ENCODE measurements around the gene NUP62. TPM values are rescaled to one million over a fixed set of nuclear protein-coding genes. Genes with fewer than 3 reads are reported as not detected.

Gene NUP62
- total RNA-seq, 1 experiment from 2014 or later, result 54.6 TPM

- Histone ChIP-seq H3K27ac (ENCODE audit: low read length) (peak overlapping the region; percentile 67; the same call in 1 of the 2 replicates), H3K4me3 (ENCODE audit: low read depth in 2 of 2, low read length in 2 of 2) (no peak overlapping the region), H3K27me3 (ENCODE audit: control insufficient read depth, insufficient read depth, low read length) (no peaks in the 10 kb centered on the region), H3K36me3 (ENCODE audit: control insufficient read depth, insufficient read depth, low read length) (no peaks in the 10 kb centered on the region), H3K4me1 (ENCODE audit: control insufficient read depth, insufficient read depth, low read length) (peaks cover 43% of the 10 kb centered on the region), H3K9me3 (ENCODE audit: control insufficient read depth, insufficient read depth, low read depth, low read length) (no peaks in the 10 kb centered on the region)
- peak; percentile 22; the same call in 1 of the 2 replicates for TF ChIP-seq POLR2AphosphoS5 (IDR thresholded peaks at IDR 0.05; ENCODE audit: low read depth, low read length)
- peak; percentile 45; the same call in 1 of the 2 replicates for TF ChIP-seq CTCF (IDR thresholded peaks at IDR 0.05)
- TF ChIP-seq SIN3A (IDR thresholded peaks at IDR 0.05; ENCODE audit: borderline replicate concordance, insufficient read depth, low read depth, low read length), result no peak
- DNase-seq (ENCODE audit: low read depth, low spot score), result no peak
- POLR2A ChIA-PET, result no interaction called here
- intact Hi-C loops (cut with micrococcal nuclease; ENCODE audit: unreplicated experiment) (no loop called here), in situ Hi-C loops (cut with HindIII; ENCODE audit: low pct_unique_long_range_greater_than_20kb, low sequenced_read_pairs) (no loop called here)
- BruUV-seq (replicated peaks), result no TSS peak
- CTCF ChIA-PET, result no interaction called here
- ATAC-seq, result peak; percentile 18
These were observed 72.1 kb downstream of the NUP62 start for GRCh38 chr19:49857061-49857837.

Small RNA genes lying within 50 kb of the gene (microRNA-seq; reads per million reads assigned to microRNA genes)
- 4.1 reads per million, percentile 9 among the genes with 10 or more reads in this experiment for gene MIR4750 (ENCODE audit: unreplicated experiment)

Other genes with a start within 250 kb of the NUP62 start
- 4.7 TPM for gene ADM5, start 239.9 kb downstream of the NUP62 start, total RNA-seq (2021; ENCODE audit: unreplicated experiment)
- 0.23 TPM for gene CPT1C, start 238.4 kb downstream of the NUP62 start, total RNA-seq (2021; ENCODE audit: unreplicated experiment)
- gene TSKS, start 166.2 kb downstream of the NUP62 start, total RNA-seq (2021; ENCODE audit: unreplicated experiment), result not detected
- 72.1 TPM for gene AP2A1, start 162.5 kb downstream of the NUP62 start, total RNA-seq (2021; ENCODE audit: unreplicated experiment)
- gene FUZ, start 116.2 kb downstream of the NUP62 start, total RNA-seq (2021; ENCODE audit: unreplicated experiment), result 13.9 TPM
- gene MED25, start 111.2 kb downstream of the NUP62 start, total RNA-seq (2021; ENCODE audit: unreplicated experiment), result 52.4 TPM
- gene PTOV1, start 78.3 kb downstream of the NUP62 start, total RNA-seq (2021; ENCODE audit: unreplicated experiment), result 114 TPM
- gene PNKP, start 61.9 kb downstream of the NUP62 start, total RNA-seq (2021; ENCODE audit: unreplicated experiment), result 76.7 TPM
- 92.8 TPM for gene AKT1S1, start 52.1 kb downstream of the NUP62 start, total RNA-seq (2021; ENCODE audit: unreplicated experiment)
- 43.2 TPM for gene TBC1D17, start 51.8 kb downstream of the NUP62 start, total RNA-seq (2021; ENCODE audit: unreplicated experiment)
- gene IL4I1, start 32.6 kb downstream of the NUP62 start, total RNA-seq (2021; ENCODE audit: unreplicated experiment), result 1.5 TPM
- gene ATF5, start 299 bp downstream of the NUP62 start, total RNA-seq (2021; ENCODE audit: unreplicated experiment), result 104 TPM
- gene SIGLEC11, start 31.7 kb upstream of the NUP62 start, total RNA-seq (2021; ENCODE audit: unreplicated experiment), result not detected
- gene VRK3, start 95.9 kb upstream of the NUP62 start, total RNA-seq (2021; ENCODE audit: unreplicated experiment), result 32.6 TPM
- 11.7 TPM for gene ZNF473, start 96.5 kb upstream of the NUP62 start, total RNA-seq (2021; ENCODE audit: unreplicated experiment)
- not detected for gene IZUMO2, start 233.8 kb upstream of the NUP62 start, total RNA-seq (2021; ENCODE audit: unreplicated experiment)

Measured in Panc1 (cell line).